T-helper 2 cell treated with Interferon-gamma antibody and Interleukin-4, amounts not matched to agents 100 ng/mL and 5 ng/mL, for 36 hours (primary cell): ENCODE data around the gene S100PBP. TPM values are rescaled to one million over a fixed set of nuclear protein-coding genes. Genes with fewer than 3 reads are reported as not detected.

Experiments used
- intact Hi-C: fragments of 100-400 bp; cut with micrococcal nuclease; formaldehyde crosslinking; loops from one replicate; pipeline ENCODE4 v1.15.1; 2023
- total RNA-seq: library from RNA; stranded (reverse); gene quantifications from 2 replicates; pipeline ENCODE4 v1.2.3, GENCODE V29; 2022

S100PBP gene
- total RNA-seq, 1 donor from 2014 or later = 70.3 TPM

DNA sequence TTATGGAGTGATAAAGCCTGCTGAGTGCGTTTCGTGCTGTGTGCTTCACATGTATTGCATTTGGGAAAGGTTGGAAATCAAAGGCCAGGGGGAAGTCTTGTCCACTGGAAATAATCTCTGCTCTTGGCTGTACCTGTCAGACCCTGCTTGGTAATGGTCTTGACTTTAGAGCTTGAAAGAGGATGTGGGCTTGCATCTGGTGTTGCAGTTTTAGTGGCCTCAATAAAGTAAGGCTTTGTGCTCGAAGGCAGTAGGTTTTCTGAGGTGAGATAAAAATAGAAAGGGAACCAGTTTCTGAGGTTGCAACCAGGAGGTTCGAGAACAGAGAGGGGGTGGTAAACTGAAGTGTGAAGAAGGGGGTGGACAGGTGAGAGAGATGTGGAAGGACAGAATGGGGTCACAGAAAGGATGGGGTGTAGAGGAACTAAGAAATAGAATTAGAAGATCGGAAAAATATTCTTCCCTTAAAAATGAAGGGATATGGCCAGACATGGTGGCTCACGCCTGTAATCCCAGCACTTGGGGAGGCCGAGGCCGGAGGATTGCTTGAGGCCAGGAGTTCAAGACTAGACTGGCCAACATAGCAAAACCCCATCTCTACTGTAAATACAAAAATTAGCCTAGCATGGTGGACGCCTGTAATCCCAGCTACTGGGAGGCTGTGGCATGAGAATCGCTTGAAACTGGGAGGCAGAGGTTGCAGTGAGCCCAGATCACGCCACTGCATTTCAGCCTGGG is 1.5 kb downstream of the S100PBP start:
- intact Hi-C loops = loop anchor here (5.0 kb wide), 1 partner anchor 278 kb away; no protein-coding TSS in a partner anchor

- intact Hi-C loops = no loop called here
Observed at GRCh38 chr1:32825181-32825580, 7.7 kb downstream of the S100PBP start.

- intact Hi-C loops = no loop called here
Observed at GRCh38 chr1:32828341-32828740, 10.9 kb downstream of the S100PBP start.

- intact Hi-C loops = no loop called here
Observed at GRCh38 chr1:32830092-32830852, 12.8 kb downstream of the S100PBP start.

DNA sequence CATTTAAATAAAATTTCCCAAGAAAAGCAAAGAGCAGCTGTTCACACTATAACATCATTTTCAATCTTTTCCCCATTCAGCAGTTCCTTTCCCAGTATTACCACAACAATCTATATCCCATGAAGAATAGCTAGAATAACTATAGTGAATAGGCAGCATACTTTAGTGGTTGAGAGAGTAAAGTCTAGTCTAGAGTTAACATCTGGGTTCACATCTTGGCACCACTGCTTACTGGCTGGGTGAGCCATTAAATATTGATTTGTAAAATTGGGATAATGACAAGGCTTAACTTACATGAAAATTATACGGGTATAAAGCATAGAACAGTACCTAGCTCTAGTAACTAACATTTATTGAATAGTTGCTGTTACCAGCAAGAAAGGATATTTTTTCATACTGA is 14.4 kb downstream of the S100PBP start:
- intact Hi-C loops = no loop called here

DNA sequence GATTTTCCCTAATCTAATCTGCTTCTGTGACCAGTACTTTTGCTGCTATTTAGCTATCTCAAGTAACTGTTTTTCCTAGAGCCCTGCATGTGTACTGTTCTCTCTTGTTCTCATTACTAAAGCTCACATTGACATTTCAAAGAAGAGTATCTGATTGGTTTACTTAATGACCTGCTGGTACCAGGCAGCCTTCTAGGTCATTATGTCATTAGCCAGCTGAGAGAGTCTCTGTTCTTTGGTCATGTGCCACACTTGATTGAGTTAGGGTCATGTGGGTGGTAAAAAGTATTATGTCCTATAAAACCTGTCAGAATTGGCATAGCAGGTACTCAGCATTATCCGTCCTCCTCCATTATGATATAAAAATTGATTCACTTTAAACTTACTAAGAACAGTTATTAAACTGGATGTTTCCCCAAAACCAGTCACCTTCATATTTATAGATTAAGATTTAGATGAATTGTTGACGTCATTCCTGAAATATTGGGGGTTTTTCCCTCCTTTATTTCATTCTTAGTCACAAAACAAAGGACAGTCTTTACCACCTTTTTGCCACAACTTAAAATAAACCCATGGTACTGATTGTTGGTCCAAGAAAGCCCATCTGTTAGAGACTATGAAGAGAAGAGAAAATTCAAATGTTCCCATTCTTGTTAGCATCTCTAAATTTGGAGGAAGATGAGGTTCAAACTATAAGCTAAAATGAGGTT is 31.1 kb downstream of the S100PBP start:
- intact Hi-C loops = no loop called here

DNA sequence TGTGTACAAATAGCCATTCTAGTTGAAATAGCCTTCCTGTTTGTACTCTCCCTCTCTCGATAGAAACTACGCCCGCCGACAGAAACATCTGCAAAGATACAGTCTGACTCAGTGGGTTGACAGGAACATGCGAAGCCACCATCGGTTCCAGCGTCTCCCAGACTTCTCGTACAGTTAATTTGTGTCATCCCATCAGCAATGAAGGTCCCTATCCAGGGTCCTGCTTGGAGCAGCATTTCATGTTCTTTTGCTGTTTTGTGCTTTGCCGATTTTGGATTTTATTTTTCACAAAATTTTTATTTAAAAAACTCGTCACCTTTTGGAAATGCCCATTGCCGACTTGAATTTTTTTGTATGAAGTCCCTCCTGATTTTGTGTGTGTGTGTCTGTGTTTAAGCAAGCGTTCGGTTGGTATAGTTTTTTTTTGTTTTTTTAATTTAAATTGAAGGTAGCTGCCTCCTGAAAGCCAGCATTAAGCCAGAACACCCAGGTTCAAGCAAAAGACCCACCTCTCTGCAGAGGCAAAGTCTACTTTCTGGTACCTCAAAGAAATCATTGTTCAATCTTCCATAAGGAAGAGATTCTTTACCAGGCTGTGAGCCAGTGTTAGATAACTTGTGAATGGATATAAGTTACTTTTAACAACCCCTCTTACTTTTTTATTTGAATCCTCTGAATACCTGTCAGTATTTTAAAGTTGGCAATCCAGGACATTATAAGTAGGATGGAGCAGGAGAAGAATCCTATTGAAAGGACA is 38.6 kb downstream of the S100PBP start:
- intact Hi-C loops = no loop called here

- intact Hi-C loops = no loop called here
Observed at GRCh38 chr1:32858136-32858535, 40.7 kb downstream of the S100PBP start.

DNA sequence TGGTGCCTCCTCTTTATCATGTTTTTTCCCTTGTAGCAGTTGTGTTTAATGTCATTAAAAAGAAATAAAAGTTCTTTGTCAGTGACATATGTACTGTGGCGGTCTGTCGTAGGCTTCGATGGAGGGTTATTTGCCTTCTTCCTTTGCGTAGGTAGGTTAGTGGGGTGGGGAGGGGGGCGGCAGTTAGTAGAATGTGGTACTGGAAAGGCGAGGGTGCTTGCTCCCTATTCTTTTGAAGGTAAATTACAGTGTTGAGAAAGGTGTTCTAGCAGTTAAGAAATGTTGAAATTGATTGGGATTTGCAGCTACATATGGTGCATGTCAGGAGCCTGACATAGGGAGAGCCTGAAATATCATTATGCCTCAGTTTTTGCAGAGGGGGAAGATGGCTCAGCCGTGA is 41.3 kb downstream of the S100PBP start:
- intact Hi-C loops = no loop called here

- intact Hi-C loops = no loop called here
Observed at GRCh38 chr1:32859915-32860314, 42.5 kb downstream of the S100PBP start.

DNA sequence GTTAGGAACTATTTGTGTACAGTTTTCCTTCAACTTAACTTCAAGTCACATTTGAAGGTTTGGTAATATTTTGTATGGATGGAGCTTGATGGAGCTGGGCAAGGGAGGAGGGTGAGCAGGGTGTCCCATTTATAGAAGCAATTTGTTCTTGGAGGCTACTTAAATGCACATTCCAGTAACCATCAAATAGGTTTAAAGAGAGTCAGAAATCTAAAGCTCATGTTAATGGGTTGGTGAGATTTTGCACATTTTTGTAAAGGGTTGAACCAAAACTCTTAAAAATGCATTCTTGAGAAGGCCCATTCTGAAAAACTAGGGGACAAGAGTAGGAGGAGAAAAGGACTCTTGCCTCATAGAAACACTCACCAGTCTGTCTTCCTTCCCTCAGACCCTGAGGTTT is 43.1 kb downstream of the S100PBP start:
- intact Hi-C loops = no loop called here

- intact Hi-C loops = no loop called here
Observed at GRCh38 chr1:32861904-32862695, 44.6 kb downstream of the S100PBP start.

DNA sequence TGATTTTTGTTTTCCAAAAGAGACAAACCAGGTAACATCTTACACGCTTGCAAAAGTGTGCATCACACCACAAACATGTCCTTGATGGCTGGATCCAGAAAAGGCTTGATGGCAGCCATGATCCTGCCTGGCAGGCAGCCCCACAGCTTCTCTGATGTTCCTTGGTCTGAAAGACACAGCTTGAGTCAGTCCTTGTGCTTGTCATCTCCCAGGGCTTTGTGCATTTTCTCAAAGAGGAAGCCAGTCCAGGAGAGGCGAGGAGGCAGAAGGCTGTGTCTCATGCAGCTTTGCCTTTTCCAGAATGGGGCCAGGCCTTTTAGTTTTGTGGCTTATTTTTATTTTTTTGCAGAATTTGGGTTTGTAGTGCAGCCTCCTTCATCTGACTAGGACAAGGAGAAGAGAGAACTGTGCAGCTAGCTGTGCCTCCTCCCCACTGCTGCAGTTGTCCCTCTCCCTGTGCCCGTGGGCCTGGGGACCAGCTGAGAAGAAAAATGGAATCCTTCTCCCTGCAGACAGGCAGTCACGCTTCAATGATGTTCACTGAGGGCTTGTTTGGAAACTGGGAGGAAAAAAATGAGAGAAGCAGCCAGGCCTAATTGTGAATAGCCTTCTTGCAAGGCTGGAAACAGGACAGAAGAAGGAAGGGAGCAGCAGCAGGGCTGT is 45.9 kb downstream of the S100PBP start:
- intact Hi-C loops = no loop called here

GRCh38 chr1:32863881-32864245 is 46.4 kb downstream of the S100PBP start:
- intact Hi-C loops = no loop called here

- intact Hi-C loops = no loop called here
Observed at GRCh38 chr1:32864375-32865019, 47.0 kb downstream of the S100PBP start.

GRCh38 chr1:32865639-32866405 is 48.4 kb downstream of the S100PBP start:
- intact Hi-C loops = no loop called here

GRCh38 chr1:32867151-32867550 is 49.7 kb downstream of the S100PBP start:
- intact Hi-C loops = no loop called here

GRCh38 chr1:32867671-32868070 is 50.2 kb downstream of the S100PBP start:
- intact Hi-C loops = no loop called here

- intact Hi-C loops = no loop called here
Observed at GRCh38 chr1:32868085-32868484, 50.6 kb downstream of the S100PBP start.
